GM12892 (cell line): ENCODE results near the gene USH1G.

ENCODE experiments used
- DNase-seq: peaks from one replicate; pipeline ENCODE4 v3.0.0; 2011; ENCODE audit not compliant: insufficient read length
- FAIRE-seq: peaks from 2 replicates; lab custom pipeline; 2011; peaks lifted over from hg19 to GRCh38; lab: Jason Lieb, UNC
- POLR2A ChIP-seq: IDR thresholded peaks from 2 replicates; pipeline ENCODE4 v1.6.1; 2011; ENCODE audit warnings: low read depth, low read length, control low read depth
- POLR2AphosphoS5 ChIP-seq: IDR thresholded peaks from 2 replicates; pipeline ENCODE4 v1.6.1; 2011; ENCODE audit warnings: low read depth, low read length, control low read depth
- TAF1 ChIP-seq: IDR thresholded peaks from 2 replicates; pipeline ENCODE4 v1.6.1; 2011; ENCODE audit warnings: low read depth, mild to moderate bottlenecking, control low read depth, low read length, borderline replicate concordance

Gene USH1G

GRCh38 chr17:74866198-74866835 is 56.7 kb downstream of the USH1G start:
- DNase-seq (no peak), FAIRE-seq (no peak)
- TF ChIP-seq POLR2A = no peak
- TF ChIP-seq TAF1 = no peak
- no peak for TF ChIP-seq POLR2AphosphoS5
